GM10266 (cell line): ENCODE measurements around the gene GTPBP1.
A peak's percentile ranks its signal among the peaks of the same experiment; 100 is the strongest.

Experiments
- DNase-seq: peaks from one replicate; pipeline ENCODE4 v3.0.0; 2012; ENCODE audit errors: extremely low spot score
- TF ChIP-seq, protein P1 (sequence below): IDR thresholded peaks from 2 replicates; pipeline ENCODE4 v1.5.1; 2012; ENCODE audit warnings: mild to moderate bottlenecking, low read depth; ENCODE audit not compliant: control insufficient read depth, insufficient read depth; ENCODE audit errors: missing control alignments

Gene GTPBP1

DNA sequence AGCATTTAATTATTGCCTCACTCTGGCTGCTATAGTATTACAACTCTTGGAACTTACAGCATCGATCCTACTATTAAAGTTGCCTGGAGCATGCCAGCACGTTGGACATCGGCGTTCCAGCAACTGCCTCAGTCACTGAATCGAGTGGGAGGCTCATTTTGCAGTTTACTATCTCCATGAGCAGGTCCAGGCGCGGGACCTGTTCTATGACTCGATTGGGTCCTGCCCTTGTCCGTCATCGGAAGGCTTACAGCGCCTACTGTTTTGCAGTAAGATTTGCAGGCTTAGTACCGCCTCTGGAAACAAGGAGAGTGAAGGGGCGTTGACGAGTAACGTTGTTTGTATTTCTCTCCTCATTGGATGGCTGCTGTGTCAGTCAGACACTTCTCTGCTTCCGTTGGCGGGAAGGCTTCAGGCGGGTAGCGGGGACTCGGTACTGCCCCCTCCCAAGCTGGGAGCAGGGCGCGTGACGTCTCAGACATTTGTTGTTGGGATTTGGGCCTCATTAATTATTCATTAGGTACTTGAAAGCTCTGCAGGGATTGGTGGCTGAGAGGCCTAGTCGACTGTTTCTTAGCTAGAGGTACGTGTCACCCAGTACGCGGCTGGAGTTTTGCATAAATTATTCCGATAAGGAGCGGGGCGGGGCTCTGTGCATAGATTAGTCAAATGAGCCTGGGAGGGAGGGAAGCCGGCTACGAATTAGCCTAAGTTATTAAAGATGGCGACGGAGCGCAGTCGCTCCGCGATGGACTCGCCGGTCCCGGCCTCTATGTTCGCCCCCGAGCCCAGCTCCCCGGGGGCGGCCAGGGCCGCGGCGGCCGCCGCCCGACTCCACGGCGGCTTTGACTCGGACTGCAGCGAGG, at the start of gene GTPBP1:
Gene GTPBP1, plus strand, starts transcription at position 710 of the 866 bp plus-strand sequence. Its CDS starts 12 bp downstream, at position 722.
- DNase-seq: peak; percentile 99
- TF ChIP-seq, protein P1, sequence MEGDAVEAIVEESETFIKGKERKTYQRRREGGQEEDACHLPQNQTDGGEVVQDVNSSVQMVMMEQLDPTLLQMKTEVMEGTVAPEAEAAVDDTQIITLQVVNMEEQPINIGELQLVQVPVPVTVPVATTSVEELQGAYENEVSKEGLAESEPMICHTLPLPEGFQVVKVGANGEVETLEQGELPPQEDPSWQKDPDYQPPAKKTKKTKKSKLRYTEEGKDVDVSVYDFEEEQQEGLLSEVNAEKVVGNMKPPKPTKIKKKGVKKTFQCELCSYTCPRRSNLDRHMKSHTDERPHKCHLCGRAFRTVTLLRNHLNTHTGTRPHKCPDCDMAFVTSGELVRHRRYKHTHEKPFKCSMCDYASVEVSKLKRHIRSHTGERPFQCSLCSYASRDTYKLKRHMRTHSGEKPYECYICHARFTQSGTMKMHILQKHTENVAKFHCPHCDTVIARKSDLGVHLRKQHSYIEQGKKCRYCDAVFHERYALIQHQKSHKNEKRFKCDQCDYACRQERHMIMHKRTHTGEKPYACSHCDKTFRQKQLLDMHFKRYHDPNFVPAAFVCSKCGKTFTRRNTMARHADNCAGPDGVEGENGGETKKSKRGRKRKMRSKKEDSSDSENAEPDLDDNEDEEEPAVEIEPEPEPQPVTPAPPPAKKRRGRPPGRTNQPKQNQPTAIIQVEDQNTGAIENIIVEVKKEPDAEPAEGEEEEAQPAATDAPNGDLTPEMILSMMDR: no peak

DNA sequence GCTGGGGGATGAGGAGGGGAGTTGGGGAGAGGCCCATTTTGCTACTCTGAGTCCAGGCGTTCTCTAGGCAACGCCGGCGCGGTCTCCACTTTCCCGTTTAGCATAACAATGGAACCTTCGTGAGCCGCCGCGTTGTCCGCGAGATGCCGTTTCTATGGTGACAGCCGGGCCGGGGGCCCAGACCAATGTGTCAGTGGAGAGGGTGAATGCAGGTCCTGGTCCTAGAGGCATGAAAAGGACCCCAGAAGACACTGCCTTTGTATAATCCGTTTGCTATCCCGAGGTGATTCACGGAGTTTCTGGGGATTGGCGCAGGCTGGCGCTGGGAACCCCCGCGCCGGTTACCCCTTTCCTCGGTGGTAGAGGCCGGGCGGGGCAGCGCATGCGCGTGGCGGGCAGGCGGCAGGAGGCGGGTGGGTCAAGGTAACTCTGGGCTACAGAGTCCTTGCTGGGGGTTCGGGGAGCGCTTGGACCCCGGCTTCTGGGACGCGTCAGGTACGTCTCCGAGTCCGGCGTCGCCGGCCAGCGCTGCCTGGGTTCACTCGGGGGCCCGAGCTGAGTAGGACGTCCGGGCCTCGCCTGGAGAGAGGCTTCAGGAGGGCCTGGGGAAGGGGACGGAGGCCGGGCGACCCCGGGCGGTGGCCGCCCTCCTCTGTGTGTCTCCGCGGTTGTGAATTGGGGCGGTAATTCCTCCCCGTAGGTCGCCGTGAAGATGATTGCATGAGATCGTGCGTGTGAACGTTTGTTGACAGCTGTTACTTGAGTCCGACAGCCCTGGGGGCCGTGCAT, 49.3 kb upstream of the GTPBP1 start, which contains the start of the genes CBY1 and FAM227A:
Gene CBY1, plus strand, starts transcription at position 383 of the 789 bp plus-strand sequence. CDS start 11,417 bp downstream, outside the sequence.
Gene FAM227A, minus strand, starts transcription at position 137 of the 789 bp plus-strand sequence. CDS start 6,224 bp downstream, outside the sequence.
- peak; percentile 93 for DNase-seq
- TF ChIP-seq, protein P1: no peak

DNA sequence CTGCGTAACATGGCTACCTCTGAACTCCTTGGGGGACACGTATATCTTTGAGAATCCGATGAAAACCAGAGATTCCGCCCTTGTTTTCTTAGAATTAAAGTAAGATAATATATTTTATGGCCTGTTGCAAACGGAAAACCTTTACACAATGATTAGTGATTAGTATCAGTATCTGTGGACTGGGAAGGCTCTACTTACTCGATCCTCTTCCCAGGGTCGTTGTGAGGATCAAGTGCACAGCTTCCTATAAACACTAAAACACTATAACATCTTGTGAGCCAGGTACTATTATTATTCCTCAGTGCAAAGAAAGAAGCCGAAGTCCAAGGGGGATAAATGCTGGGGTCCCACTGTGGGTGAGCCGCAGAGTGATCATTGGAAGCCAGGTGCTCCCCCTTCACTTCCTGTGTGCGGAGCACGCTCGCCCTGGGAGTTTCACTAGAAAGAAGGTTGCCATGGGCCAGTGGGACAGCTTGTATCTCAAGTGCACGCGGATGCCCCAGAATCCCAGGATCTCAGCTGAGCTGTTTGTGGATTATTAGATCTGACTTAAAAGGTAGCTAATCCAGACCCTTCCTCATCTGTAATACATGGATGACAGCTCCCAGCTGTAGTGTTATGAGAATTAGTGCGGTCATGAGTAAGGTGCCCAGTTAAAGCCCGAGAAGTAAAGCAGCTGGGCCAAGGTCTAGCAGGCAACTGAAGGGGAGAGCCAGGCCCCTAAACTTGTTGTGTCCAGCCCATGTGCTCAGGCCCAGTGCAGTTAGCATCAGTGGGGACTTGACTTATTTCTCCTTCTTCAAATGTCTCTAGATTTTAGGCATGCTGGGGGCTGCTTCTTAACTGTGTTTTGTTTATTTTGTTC, 48.5 kb upstream of the GTPBP1 start:
- TF ChIP-seq, protein P1: no peak
- peak; percentile 47 for DNase-seq

DNA sequence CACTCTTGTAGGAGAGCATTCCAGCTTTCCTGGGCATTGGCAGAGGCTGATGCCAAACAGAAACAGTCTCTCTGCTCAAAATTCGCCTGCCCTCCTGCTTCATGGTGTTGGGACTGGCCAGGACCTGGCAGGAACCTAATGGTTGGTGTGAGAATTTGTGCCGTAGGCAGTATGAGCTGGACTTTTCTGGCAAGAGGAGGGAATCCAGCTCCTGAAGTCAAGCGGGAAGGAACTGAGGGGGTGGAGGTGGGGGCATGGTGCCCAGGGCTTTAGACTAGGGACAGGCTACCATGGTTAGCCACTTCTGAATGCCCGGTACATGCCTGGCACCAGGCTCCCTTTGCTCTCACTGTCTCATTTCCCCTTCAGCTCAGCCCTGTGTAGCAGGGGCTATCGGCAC, 30.9 kb upstream of the GTPBP1 start:
- TF ChIP-seq, protein P1: no peak
- no peak for DNase-seq

DNA sequence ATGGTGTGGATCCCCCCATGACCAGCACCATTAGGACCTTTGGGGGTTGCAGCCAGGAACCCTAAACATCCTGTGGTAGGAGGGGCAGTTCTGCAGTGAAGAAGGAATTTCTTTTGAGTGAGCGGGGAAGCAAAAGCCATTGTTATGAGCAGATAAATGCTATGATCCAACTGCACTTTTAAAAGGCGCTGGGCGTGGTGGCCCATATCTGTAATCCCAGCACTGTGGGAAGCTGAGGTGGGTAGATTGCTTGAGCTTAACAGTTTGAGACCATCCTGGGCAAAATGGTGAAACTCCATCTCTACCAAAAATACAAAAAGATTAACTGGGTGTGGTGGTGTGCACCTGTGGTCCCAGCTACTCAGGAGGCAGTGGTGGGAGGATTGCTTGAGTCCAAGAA, 29.9 kb upstream of the GTPBP1 start:
- TF ChIP-seq, protein P1: no peak
- no peak for DNase-seq

DNA sequence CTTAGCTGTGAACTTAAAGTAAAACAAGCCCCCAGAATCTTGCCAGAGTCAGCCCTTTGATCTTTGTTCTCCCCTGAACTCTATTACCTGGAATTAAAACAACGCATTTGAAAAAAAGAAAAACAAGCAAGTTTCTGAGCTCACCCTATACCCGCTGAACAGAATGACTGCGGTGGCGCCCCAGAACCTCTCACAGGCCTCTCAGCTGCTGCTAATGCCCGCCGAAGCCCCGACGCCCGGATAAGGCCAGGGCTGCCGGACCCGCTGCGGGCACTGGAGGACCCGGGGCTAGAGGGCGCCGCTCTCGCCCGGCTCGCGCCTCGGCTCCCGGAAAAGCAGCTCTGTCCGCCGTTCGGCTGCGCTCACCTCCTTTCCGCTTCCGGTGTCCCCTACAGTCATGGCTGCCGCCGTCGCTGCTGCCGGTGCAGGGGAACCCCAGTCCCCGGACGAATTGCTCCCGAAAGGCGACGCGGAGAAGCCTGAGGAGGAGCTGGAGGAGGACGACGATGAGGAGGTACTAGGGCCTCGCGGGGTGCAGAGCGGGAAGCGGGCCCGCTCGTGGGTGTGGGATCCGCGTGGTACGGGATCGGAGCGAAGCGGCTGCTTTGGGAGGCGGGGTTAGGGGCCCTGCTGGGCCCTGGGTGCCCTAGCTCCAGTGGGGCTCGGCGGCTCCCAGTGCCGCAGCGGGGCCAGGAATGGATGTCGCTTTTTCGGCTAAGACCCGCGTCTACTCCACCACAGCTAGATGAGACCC, 24.0 kb upstream of the GTPBP1 start, which contains the start of gene TOMM22:
Gene TOMM22, plus strand, starts transcription at position 376 of the 754 bp plus-strand sequence. Its CDS starts 22 bp downstream, at position 398.
- TF ChIP-seq, protein P1: peak; percentile 91
- peak; percentile 93 for DNase-seq
